ENCODE data around the gene DNAJC9.

- no peak for TF ChIP-seq REST (IDR thresholded peaks at IDR 0.05; ENCODE audit: insufficient replicate concordance, low read depth)
- TF ChIP-seq, protein P1, sequence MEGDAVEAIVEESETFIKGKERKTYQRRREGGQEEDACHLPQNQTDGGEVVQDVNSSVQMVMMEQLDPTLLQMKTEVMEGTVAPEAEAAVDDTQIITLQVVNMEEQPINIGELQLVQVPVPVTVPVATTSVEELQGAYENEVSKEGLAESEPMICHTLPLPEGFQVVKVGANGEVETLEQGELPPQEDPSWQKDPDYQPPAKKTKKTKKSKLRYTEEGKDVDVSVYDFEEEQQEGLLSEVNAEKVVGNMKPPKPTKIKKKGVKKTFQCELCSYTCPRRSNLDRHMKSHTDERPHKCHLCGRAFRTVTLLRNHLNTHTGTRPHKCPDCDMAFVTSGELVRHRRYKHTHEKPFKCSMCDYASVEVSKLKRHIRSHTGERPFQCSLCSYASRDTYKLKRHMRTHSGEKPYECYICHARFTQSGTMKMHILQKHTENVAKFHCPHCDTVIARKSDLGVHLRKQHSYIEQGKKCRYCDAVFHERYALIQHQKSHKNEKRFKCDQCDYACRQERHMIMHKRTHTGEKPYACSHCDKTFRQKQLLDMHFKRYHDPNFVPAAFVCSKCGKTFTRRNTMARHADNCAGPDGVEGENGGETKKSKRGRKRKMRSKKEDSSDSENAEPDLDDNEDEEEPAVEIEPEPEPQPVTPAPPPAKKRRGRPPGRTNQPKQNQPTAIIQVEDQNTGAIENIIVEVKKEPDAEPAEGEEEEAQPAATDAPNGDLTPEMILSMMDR (IDR thresholded peaks at IDR 0.05; ENCODE audit: insufficient read depth, low read length): no peak
These were observed 21.5 kb downstream of the DNAJC9 start for GRCh38 chr10:73225518-73225917.

All from HL-60 (cell line).